ENCODE measurements around the gene CAVIN3.

DNA sequence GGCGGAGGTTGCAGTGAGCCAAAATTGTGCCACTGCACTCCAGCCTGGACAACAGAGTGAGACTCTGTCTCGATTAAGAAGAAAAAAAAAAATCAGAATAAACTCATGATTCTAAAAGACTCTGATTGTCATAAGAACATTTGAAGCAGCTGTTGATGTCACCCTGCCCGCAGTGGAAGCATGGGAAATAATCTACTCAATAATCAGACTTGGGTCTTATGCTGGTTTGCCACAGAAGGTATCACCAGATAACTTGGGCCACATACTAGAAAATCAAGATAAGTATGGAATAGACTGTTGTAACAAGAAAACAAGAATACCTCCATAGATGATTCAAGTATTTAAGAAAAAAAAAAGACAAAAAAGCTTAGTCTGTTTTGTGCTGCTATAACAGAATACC is 8.2 kb downstream of the CAVIN3 start:
- TF ChIP-seq, protein P1, sequence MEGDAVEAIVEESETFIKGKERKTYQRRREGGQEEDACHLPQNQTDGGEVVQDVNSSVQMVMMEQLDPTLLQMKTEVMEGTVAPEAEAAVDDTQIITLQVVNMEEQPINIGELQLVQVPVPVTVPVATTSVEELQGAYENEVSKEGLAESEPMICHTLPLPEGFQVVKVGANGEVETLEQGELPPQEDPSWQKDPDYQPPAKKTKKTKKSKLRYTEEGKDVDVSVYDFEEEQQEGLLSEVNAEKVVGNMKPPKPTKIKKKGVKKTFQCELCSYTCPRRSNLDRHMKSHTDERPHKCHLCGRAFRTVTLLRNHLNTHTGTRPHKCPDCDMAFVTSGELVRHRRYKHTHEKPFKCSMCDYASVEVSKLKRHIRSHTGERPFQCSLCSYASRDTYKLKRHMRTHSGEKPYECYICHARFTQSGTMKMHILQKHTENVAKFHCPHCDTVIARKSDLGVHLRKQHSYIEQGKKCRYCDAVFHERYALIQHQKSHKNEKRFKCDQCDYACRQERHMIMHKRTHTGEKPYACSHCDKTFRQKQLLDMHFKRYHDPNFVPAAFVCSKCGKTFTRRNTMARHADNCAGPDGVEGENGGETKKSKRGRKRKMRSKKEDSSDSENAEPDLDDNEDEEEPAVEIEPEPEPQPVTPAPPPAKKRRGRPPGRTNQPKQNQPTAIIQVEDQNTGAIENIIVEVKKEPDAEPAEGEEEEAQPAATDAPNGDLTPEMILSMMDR (IDR thresholded peaks at IDR 0.05 in 2 of 3, conservative IDR thresholded peaks at IDR 0.05 in 1 of 3; ENCODE audit: insufficient read depth in 2 of 3, low read depth in 1 of 3, low read length in 3 of 3) = no peak
- TF ChIP-seq FOXK2 (conservative IDR thresholded peaks at IDR 0.05 in 1 of 2, IDR thresholded peaks at IDR 0.05 in 1 of 2; ENCODE audit: low read depth in 2 of 2) (no peak), RAD21 (CRISPR knock-in tag; conservative IDR thresholded peaks at IDR 0.05 in 1 of 2, IDR thresholded peaks at IDR 0.05 in 1 of 2) (no peak), PTRF (tag; IDR thresholded peaks at IDR 0.05) (no peak), BDP1 (IDR thresholded peaks at IDR 0.05; ENCODE audit: insufficient read depth, insufficient read length) (no peak), NR4A1 (CRISPR knock-in tag; IDR thresholded peaks at IDR 0.05) (no peak), NR4A1 (tag; IDR thresholded peaks at IDR 0.05) (no peak), SMAD3 (CRISPR knock-in tag; conservative IDR thresholded peaks at IDR 0.05) (no peak), EZH2 (IDR thresholded peaks at IDR 0.05; ENCODE audit: borderline replicate concordance, low read depth, low read length) (no peak), FOXK1 (CRISPR knock-in tag; IDR thresholded peaks at IDR 0.05; ENCODE audit: borderline replicate concordance) (no peak)
- TF ChIP-seq, protein P2, sequence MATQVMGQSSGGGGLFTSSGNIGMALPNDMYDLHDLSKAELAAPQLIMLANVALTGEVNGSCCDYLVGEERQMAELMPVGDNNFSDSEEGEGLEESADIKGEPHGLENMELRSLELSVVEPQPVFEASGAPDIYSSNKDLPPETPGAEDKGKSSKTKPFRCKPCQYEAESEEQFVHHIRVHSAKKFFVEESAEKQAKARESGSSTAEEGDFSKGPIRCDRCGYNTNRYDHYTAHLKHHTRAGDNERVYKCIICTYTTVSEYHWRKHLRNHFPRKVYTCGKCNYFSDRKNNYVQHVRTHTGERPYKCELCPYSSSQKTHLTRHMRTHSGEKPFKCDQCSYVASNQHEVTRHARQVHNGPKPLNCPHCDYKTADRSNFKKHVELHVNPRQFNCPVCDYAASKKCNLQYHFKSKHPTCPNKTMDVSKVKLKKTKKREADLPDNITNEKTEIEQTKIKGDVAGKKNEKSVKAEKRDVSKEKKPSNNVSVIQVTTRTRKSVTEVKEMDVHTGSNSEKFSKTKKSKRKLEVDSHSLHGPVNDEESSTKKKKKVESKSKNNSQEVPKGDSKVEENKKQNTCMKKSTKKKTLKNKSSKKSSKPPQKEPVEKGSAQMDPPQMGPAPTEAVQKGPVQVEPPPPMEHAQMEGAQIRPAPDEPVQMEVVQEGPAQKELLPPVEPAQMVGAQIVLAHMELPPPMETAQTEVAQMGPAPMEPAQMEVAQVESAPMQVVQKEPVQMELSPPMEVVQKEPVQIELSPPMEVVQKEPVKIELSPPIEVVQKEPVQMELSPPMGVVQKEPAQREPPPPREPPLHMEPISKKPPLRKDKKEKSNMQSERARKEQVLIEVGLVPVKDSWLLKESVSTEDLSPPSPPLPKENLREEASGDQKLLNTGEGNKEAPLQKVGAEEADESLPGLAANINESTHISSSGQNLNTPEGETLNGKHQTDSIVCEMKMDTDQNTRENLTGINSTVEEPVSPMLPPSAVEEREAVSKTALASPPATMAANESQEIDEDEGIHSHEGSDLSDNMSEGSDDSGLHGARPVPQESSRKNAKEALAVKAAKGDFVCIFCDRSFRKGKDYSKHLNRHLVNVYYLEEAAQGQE (IDR thresholded peaks at IDR 0.05; ENCODE audit: borderline replicate concordance) = no peak
- TF ChIP-seq, protein P2 (CRISPR knock-in tag; IDR thresholded peaks at IDR 0.05; ENCODE audit: low read depth) = no peak
- TF ChIP-seq, protein P3, sequence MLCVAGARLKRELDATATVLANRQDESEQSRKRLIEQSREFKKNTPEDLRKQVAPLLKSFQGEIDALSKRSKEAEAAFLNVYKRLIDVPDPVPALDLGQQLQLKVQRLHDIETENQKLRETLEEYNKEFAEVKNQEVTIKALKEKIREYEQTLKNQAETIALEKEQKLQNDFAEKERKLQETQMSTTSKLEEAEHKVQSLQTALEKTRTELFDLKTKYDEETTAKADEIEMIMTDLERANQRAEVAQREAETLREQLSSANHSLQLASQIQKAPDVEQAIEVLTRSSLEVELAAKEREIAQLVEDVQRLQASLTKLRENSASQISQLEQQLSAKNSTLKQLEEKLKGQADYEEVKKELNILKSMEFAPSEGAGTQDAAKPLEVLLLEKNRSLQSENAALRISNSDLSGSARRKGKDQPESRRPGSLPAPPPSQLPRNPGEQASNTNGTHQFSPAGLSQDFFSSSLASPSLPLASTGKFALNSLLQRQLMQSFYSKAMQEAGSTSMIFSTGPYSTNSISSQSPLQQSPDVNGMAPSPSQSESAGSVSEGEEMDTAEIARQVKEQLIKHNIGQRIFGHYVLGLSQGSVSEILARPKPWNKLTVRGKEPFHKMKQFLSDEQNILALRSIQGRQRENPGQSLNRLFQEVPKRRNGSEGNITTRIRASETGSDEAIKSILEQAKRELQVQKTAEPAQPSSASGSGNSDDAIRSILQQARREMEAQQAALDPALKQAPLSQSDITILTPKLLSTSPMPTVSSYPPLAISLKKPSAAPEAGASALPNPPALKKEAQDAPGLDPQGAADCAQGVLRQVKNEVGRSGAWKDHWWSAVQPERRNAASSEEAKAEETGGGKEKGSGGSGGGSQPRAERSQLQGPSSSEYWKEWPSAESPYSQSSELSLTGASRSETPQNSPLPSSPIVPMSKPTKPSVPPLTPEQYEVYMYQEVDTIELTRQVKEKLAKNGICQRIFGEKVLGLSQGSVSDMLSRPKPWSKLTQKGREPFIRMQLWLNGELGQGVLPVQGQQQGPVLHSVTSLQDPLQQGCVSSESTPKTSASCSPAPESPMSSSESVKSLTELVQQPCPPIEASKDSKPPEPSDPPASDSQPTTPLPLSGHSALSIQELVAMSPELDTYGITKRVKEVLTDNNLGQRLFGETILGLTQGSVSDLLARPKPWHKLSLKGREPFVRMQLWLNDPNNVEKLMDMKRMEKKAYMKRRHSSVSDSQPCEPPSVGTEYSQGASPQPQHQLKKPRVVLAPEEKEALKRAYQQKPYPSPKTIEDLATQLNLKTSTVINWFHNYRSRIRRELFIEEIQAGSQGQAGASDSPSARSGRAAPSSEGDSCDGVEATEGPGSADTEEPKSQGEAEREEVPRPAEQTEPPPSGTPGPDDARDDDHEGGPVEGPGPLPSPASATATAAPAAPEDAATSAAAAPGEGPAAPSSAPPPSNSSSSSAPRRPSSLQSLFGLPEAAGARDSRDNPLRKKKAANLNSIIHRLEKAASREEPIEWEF (CRISPR knock-in tag; IDR thresholded peaks at IDR 0.05) = no peak
- TF ChIP-seq, protein P4, sequence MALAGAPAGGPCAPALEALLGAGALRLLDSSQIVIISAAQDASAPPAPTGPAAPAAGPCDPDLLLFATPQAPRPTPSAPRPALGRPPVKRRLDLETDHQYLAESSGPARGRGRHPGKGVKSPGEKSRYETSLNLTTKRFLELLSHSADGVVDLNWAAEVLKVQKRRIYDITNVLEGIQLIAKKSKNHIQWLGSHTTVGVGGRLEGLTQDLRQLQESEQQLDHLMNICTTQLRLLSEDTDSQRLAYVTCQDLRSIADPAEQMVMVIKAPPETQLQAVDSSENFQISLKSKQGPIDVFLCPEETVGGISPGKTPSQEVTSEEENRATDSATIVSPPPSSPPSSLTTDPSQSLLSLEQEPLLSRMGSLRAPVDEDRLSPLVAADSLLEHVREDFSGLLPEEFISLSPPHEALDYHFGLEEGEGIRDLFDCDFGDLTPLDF (CRISPR knock-in tag; IDR thresholded peaks at IDR 0.05) = no peak

All from K562 (cell line).